PFSK-1 (cell line): Measurements from ENCODE around the gene CENPB.

ENCODE experiments used
- FOXP2 ChIP-seq: optimal IDR thresholded peaks from 2 replicates; pipeline ENCODE3; 2011; ENCODE audit warnings: borderline replicate concordance, control low read depth, inconsistent platforms; ENCODE audit not compliant: insufficient read depth; ENCODE audit errors: extremely low read length, extremely low read depth
- POLR2AphosphoS5 ChIP-seq: IDR thresholded peaks from 2 replicates; pipeline ENCODE4 v1.6.1; 2012; ENCODE audit warnings: low read depth, mild to moderate bottlenecking, control low read depth, low read length, moderate library complexity
- SIN3A ChIP-seq: IDR thresholded peaks from 2 replicates; pipeline ENCODE4 v1.6.1; 2012; ENCODE audit warnings: mild to moderate bottlenecking, low read length, moderate library complexity, borderline replicate concordance; ENCODE audit not compliant: insufficient read depth
- TAF1 ChIP-seq: IDR thresholded peaks from 2 replicates; pipeline ENCODE4 v1.6.1; 2012; ENCODE audit warnings: low read length, control low read depth, borderline replicate concordance; ENCODE audit not compliant: insufficient read depth
- TF ChIP-seq, protein P1 (sequence below), 2 experiments: IDR thresholded peaks; 2 replicates each; pipeline versions ENCODE4 v1.6.1 to v1.8.0; 2011 to 2012; ENCODE audit warnings: low read depth in 2 of 2, low read length in 2 of 2, control low read depth in 1 of 2, inconsistent platforms in 1 of 2, mild to moderate bottlenecking in 1 of 2, moderate library complexity in 1 of 2; ENCODE audit not compliant: insufficient read depth in 1 of 2

The CENPB gene

DNA sequence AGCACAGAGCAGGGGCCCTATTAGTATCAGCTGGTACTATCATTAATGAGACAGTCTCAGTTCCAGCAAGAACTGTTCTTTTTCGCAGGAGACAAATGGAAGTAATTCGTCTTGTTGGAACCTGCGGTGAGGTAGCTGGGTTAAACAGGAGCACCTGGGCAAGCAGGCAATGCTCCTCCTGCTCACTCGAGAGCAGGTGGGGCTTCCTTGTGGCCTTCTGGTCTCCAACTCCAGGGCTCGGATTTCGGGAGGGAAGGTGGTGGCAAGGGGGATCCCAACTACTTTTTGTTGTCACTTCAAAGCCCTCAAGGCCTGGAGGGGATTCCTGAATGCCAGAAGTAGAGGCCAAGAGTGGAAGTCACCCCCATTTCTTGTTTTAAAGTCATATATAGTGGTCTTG, 3.9 kb downstream of the CENPB start:
- TF ChIP-seq FOXP2 (no peak), POLR2AphosphoS5 (no peak), TAF1 (no peak), SIN3A (no peak)
- TF ChIP-seq, protein P1, sequence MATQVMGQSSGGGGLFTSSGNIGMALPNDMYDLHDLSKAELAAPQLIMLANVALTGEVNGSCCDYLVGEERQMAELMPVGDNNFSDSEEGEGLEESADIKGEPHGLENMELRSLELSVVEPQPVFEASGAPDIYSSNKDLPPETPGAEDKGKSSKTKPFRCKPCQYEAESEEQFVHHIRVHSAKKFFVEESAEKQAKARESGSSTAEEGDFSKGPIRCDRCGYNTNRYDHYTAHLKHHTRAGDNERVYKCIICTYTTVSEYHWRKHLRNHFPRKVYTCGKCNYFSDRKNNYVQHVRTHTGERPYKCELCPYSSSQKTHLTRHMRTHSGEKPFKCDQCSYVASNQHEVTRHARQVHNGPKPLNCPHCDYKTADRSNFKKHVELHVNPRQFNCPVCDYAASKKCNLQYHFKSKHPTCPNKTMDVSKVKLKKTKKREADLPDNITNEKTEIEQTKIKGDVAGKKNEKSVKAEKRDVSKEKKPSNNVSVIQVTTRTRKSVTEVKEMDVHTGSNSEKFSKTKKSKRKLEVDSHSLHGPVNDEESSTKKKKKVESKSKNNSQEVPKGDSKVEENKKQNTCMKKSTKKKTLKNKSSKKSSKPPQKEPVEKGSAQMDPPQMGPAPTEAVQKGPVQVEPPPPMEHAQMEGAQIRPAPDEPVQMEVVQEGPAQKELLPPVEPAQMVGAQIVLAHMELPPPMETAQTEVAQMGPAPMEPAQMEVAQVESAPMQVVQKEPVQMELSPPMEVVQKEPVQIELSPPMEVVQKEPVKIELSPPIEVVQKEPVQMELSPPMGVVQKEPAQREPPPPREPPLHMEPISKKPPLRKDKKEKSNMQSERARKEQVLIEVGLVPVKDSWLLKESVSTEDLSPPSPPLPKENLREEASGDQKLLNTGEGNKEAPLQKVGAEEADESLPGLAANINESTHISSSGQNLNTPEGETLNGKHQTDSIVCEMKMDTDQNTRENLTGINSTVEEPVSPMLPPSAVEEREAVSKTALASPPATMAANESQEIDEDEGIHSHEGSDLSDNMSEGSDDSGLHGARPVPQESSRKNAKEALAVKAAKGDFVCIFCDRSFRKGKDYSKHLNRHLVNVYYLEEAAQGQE (IDR thresholded peaks at IDR 0.05; ENCODE audit: insufficient read depth in 1 of 2, low read depth in 2 of 2, low read length in 2 of 2), result no peak

DNA sequence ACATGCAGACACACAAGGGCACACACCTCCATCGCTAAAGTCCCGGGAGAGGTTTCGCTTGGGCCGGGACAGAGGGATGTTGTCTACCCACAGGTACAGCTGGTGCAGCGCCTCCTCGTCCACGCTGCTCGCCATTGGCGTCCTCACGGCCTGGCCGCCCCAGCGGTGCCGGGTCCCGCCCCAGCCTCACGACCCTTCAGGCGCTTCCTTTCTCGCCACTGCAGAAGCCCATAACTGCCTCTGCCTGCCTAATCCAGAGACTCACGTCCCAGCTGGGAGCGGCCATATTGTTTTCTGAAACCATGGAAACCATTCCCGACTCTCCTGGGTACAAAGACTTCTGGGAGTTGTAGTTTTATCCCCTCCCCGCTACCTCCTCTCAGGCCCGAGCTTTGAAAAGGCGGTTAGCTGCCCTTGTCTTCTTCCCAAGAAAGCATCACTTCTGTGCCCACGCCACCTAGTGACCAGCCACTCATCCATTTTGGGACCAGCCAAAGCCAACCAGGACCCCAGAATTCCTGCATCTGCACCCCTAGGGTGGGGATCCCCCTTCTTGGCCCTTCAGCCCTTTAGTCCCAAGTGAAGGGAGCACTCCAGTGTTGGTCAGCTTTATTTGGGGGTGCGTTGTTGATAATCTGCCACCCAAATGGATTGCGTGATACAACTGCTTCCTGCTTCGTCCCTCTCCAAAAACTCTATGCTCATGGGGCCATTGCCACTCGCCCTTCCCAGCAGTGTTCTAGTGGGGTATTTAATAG, 5.2 kb downstream of the CENPB start, which contains the start of gene SPEF1:
SPEF1 (minus strand) TSS at position 296 of the 758 bp plus-strand sequence; CDS start at position 135, 161 bp downstream.
- TF ChIP-seq POLR2AphosphoS5 (peak; percentile 59; the same call in 1 of the 2 replicates), TAF1 (no peak), SIN3A (peak; percentile 99), FOXP2 (no peak)
- TF ChIP-seq, protein P1 (IDR thresholded peaks at IDR 0.05; ENCODE audit: insufficient read depth in 1 of 2, low read depth in 2 of 2, low read length in 2 of 2), result no peak

DNA sequence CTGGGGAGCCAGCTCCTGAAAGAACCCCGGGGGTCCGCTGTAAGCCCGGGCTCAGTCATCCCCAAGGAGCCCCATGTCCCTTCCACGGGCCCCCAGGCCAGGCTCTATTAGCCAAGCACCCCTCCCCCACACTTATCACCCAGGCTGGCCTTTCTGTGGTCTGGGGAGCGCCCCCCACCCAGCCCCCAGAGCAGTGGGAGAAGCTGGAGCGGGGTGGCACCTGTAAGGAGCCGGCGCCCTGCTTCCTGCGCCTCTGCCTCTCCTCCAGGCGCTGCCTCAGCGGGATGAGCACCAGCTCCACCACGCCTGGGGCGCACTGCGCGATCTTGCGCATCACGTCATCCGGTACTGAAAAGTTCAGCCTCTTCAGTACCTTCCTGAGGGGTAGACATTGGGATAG, 7.6 kb downstream of the CENPB start:
- TF ChIP-seq FOXP2 (no peak), POLR2AphosphoS5 (no peak), SIN3A (no peak), TAF1 (no peak)
- TF ChIP-seq, protein P1 (IDR thresholded peaks at IDR 0.05; ENCODE audit: insufficient read depth in 1 of 2, low read depth in 2 of 2, low read length in 2 of 2), result no peak

DNA sequence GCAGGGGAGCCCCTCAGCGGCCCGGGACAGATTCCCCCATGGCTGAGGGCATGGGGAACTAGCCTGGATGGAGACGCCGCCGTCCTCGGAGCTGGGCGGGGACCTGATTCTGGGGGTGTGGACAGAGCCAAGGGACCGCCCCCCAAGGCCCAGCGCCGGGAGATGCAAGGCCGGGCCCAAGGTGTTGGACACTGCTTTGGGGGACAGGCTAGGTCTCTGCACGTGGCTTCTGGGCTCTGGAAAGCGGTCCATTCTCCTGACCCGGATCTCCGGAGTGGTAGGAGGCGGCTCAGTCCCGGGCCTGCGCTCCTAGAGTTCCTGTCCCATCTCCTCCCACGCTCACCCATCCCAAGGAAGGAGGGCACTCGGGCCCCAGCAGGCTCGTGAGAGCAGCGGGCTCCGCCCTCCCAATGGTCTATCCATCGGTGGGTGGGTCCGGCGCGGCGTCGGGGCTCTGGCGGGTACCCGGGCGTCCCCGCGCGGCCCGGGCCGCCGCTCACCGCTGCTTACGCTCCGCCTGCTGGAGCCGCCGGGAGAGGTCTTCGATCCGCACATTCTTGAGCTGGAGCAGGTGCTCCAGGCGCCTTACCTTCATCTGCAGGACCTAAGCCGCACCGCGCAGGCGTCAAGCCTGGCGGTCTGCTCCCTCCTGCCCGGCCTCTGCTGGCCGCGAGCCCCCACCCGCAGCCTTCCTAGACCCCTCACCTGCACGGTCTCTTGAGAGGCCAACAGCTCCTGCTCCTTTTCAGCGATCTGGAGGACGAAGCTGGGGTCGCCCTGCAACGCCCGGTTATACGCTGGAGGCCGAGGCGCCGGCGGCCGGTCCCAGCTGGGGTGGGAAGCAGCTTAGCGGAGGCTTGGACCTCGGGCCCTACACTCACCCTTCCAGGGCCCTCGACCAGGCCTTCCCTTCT, 8.6 kb downstream of the CENPB start:
- TF ChIP-seq, protein P1 (IDR thresholded peaks at IDR 0.05; ENCODE audit: insufficient read depth in 1 of 2, low read depth in 2 of 2, low read length in 2 of 2), result no peak
- TF ChIP-seq TAF1, result no peak
- no peak for TF ChIP-seq FOXP2
- no peak for TF ChIP-seq SIN3A
- TF ChIP-seq POLR2AphosphoS5, result no peak
